Measurements from ENCODE around the gene VANGL1. TPM values are rescaled to one million over a fixed set of nuclear protein-coding genes. Genes with fewer than 3 reads are reported as not detected.

VANGL1 gene
- total and polyA plus RNA-seq, 9 donors = 1.8 to 11.0 (median 8.8) TPM

- Histone ChIP-seq H3K27ac (no peak overlapping the region), H3K4me1 (ENCODE audit: insufficient read depth) (peaks cover 8% of the 10 kb centered on the region), H3K4me3 (no peak overlapping the region), H3K36me3 (no peaks in the 10 kb centered on the region), H3K9me3 (no peaks in the 10 kb centered on the region), H3K27me3 (no peaks in the 10 kb centered on the region)
- TF ChIP-seq CTCF (IDR thresholded peaks at IDR 0.05) = no peak
- TF ChIP-seq POLR2A (IDR thresholded peaks at IDR 0.05) = no peak
- TF ChIP-seq EP300 (IDR thresholded peaks at IDR 0.05) = no peak
- intact Hi-C loops (cut with DNase I) = no loop called here
- 89 to 92% (median 92%) methylated on average over 4 of the region's 4 CpGs for WGBS, 3 donors
- no peak for DNase-seq
Measured at GRCh38 chr1:115729756-115730155, 88.0 kb downstream of the VANGL1 start.

- 56 to 74% (median 70%) methylated on average over 4 of the region's 4 CpGs for WGBS, 3 donors
- Histone ChIP-seq H3K27me3 (no peaks in the 10 kb centered on the region), H3K27ac (no peak overlapping the region), H3K4me1 (ENCODE audit: insufficient read depth) (no peaks in the 10 kb centered on the region), H3K36me3 (no peaks in the 10 kb centered on the region), H3K4me3 (no peak overlapping the region), H3K9me3 (no peaks in the 10 kb centered on the region)
- TF ChIP-seq EP300 (IDR thresholded peaks at IDR 0.05) = no peak
- no peak for TF ChIP-seq POLR2A (IDR thresholded peaks at IDR 0.05)
- TF ChIP-seq CTCF (IDR thresholded peaks at IDR 0.05) = no peak
- intact Hi-C loops (cut with DNase I) = no loop called here
- DNase-seq = no peak
Measured at GRCh38 chr1:115732316-115732715, 90.5 kb downstream of the VANGL1 start.

- no peak for DNase-seq
- Histone ChIP-seq H3K27ac (no peak overlapping the region), H3K4me1 (ENCODE audit: insufficient read depth) (no peaks in the 10 kb centered on the region), H3K27me3 (no peaks in the 10 kb centered on the region), H3K36me3 (no peaks in the 10 kb centered on the region), H3K4me3 (no peak overlapping the region), H3K9me3 (no peaks in the 10 kb centered on the region)
- TF ChIP-seq POLR2A (IDR thresholded peaks at IDR 0.05) (no peak), CTCF (IDR thresholded peaks at IDR 0.05) (no peak), EP300 (IDR thresholded peaks at IDR 0.05) (no peak)
- 18 to 48% (median 27%) methylated on average over 1 of the region's 1 CpG for WGBS, 3 donors
- intact Hi-C loops (cut with DNase I) = no loop called here
Measured at GRCh38 chr1:115740811-115741210, 99.0 kb downstream of the VANGL1 start.

- H3K36me3 ChIP-seq = no peaks in the 10 kb centered on the region
- TF ChIP-seq POLR2A (IDR thresholded peaks at IDR 0.05) (no peak), CTCF (IDR thresholded peaks at IDR 0.05) (no peak), EP300 (IDR thresholded peaks at IDR 0.05) (no peak)
- H3K9me3 ChIP-seq = no peaks in the 10 kb centered on the region
- H3K4me1 ChIP-seq (ENCODE audit: insufficient read depth) = no peaks in the 10 kb centered on the region
- H3K27me3 ChIP-seq = no peaks in the 10 kb centered on the region
- no peak overlapping the region for H3K27ac ChIP-seq
- WGBS, 3 donors = 74 to 84% (median 82%) methylated on average over 3 of the region's 3 CpGs
- DNase-seq = no peak
- no peak overlapping the region for H3K4me3 ChIP-seq
- intact Hi-C loops (cut with DNase I) = no loop called here
Measured at GRCh38 chr1:115744646-115745275, 103.0 kb downstream of the VANGL1 start.
